Neuron (in vitro differentiated cells): Measurements from ENCODE around the gene RCOR3.
A peak's percentile ranks its signal among the peaks of the same experiment; 100 is the strongest.
"Not testable (repeated sequence)": the region's sequence is repeated elsewhere in the genome, so short reads cannot be mapped to it uniquely, and the experiment has no call there.

ENCODE experiments used
- H2AFZ ChIP-seq: one replicate; pipeline ENCODE4 v1.6.1; 2013; ENCODE audit warnings: low read depth, mild to moderate bottlenecking, inconsistent platforms, low read length, moderate library complexity
- H3K27me3 ChIP-seq: one replicate; pipeline ENCODE4 v1.6.1; 2013; ENCODE audit warnings: low read length; ENCODE audit not compliant: insufficient read depth
- H3K36me3 ChIP-seq: one replicate; pipeline ENCODE4 v1.6.1; 2013; ENCODE audit warnings: low read length; ENCODE audit not compliant: insufficient read depth
- H3K4me1 ChIP-seq: one replicate; pipeline ENCODE4 v1.6.1; 2013; ENCODE audit warnings: low read length; ENCODE audit not compliant: insufficient read depth
- H3K4me3 ChIP-seq: 2 replicates; pipeline ENCODE4 v1.5.1; 2013; ENCODE audit warnings: mild to moderate bottlenecking, low read length, moderate library complexity
- H3K9me3 ChIP-seq: one replicate; pipeline ENCODE4 v1.6.1; 2013; ENCODE audit warnings: low read length

Gene RCOR3

GRCh38 chr1:211321646-211322045 is 62.5 kb downstream of the RCOR3 start:
- H3K36me3 ChIP-seq, result not testable (repeated sequence)

GRCh38 chr1:211323156-211324063 is 64.2 kb downstream of the RCOR3 start:
- Histone ChIP-seq H3K4me3 (no peak overlapping the region), H3K4me1 (peaks cover 3% of the 10 kb centered on the region), H3K9me3 (no peaks in the 10 kb centered on the region), H3K36me3 (no peaks in the 10 kb centered on the region), H3K27me3 (peaks cover 11% of the 10 kb centered on the region), H2AFZ (no peak overlapping the region)

More at GRCh38 chr1:211321646-211322045, 62.5 kb downstream of the RCOR3 start:
- H3K4me3 ChIP-seq, H3K27me3 ChIP-seq, H2AFZ ChIP-seq, H3K9me3 ChIP-seq, H3K4me1 ChIP-seq: not testable (repeated sequence)

GRCh38 chr1:211324992-211325775 is 66.0 kb downstream of the RCOR3 start:
- Histone ChIP-seq H3K4me3 (no peak overlapping the region), H2AFZ (no peak overlapping the region), H3K9me3 (no peaks in the 10 kb centered on the region), H3K4me1 (peaks cover 3% of the 10 kb centered on the region), H3K36me3 (no peaks in the 10 kb centered on the region), H3K27me3 (peaks cover 11% of the 10 kb centered on the region)

DNA sequence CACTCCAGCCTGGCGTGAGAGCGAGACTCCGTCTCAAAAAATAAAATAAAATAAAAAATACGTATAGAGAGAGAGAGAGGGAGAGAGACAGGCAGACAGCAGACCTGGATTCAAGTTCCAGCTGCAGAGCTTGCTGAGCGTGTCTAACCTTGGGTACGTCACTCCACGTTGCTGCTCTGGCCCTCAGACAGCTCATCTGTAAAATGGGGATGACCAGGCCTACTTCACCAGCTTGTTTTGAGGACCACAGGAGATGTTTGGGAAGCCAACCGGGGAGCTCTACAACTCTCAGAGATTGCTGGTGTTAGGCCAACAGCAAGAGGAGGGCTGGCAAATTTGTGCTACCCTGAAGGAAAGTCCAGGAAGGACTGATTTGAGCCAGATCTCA is 67.0 kb downstream of the RCOR3 start:
- Histone ChIP-seq H3K36me3 (no peaks in the 10 kb centered on the region), H3K27me3 (peaks cover 11% of the 10 kb centered on the region), H3K9me3 (no peaks in the 10 kb centered on the region), H3K4me3 (peak overlapping the region; percentile 35), H2AFZ (peak overlapping the region; percentile 55), H3K4me1 (peaks cover 3% of the 10 kb centered on the region)

GRCh38 chr1:211326528-211327345 is 67.6 kb downstream of the RCOR3 start, which contains the start of gene TRAF5:
Gene TRAF5 (plus strand): TSS chr1:211326833. CDS start chr1:211353240, 26,407 bp downstream.
- Histone ChIP-seq H3K9me3 (no peaks in the 10 kb centered on the region), H3K4me1 (peaks cover 3% of the 10 kb centered on the region), H2AFZ (peak within 1 kb of the TSS; percentile 55), H3K27me3 (peaks cover 11% of the 10 kb centered on the region), H3K36me3 (no peaks in the 10 kb centered on the region), H3K4me3 (peak within 1 kb of the TSS; percentile 35)

- Histone ChIP-seq H3K9me3 (no peaks in the 10 kb centered on the region), H3K4me3 (peak overlapping the region; percentile 35), H3K27me3 (peaks cover 11% of the 10 kb centered on the region), H3K4me1 (peaks cover 3% of the 10 kb centered on the region), H2AFZ (no peak overlapping the region), H3K36me3 (no peaks in the 10 kb centered on the region)
These were observed 68.3 kb downstream of the RCOR3 start for GRCh38 chr1:211327346-211327921.

- Histone ChIP-seq H3K4me1 (peaks cover 3% of the 10 kb centered on the region), H3K9me3 (no peaks in the 10 kb centered on the region), H3K27me3 (peaks cover 11% of the 10 kb centered on the region), H3K36me3 (no peaks in the 10 kb centered on the region), H3K4me3 (no peak overlapping the region), H2AFZ (no peak overlapping the region)
These were observed 69.0 kb downstream of the RCOR3 start for GRCh38 chr1:211328084-211328694.

- Histone ChIP-seq H3K27me3 (peaks cover 11% of the 10 kb centered on the region), H3K36me3 (no peaks in the 10 kb centered on the region), H2AFZ (no peak overlapping the region), H3K4me3 (no peak overlapping the region), H3K9me3 (no peaks in the 10 kb centered on the region), H3K4me1 (peaks cover 3% of the 10 kb centered on the region)
These were observed 69.8 kb downstream of the RCOR3 start for GRCh38 chr1:211328866-211329475.

- Histone ChIP-seq H3K27me3 (peaks cover 11% of the 10 kb centered on the region), H2AFZ (no peak overlapping the region), H3K36me3 (no peaks in the 10 kb centered on the region), H3K4me3 (no peak overlapping the region), H3K9me3 (no peaks in the 10 kb centered on the region), H3K4me1 (peaks cover 3% of the 10 kb centered on the region)
These were observed 70.6 kb downstream of the RCOR3 start for GRCh38 chr1:211329764-211330201.

DNA sequence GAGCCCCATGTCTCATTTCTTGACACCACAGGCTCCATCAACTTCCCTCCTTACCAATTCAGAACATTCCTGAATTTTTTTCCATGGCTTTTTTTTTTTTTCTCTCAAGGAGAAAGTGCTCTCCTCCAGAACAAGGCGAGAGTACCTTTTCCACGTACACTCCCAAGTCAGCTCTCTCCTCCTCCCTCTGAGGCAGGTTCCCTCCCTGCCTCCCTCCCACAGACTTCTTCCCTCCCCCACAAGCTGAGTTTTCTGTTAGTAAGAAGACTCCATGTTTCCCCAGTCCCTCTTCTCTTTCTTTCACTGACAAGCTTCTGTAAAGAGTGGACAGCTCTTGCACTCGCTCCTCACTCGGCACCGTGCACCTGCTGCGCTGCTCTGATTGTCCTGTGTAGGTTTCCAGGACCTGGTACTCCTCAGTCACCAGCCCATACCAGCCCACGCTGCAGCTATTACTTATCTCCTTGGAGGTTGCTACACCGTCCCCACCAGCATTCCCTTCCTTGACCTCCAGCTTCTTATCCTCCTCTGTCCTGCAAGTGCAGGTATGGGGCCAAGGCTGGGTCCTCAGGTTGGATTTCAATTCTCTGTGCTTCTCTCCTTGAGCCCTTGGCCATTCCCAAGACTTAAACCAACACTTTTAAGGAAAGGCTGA is 71.2 kb downstream of the RCOR3 start:
- Histone ChIP-seq H3K4me1 (peaks cover 3% of the 10 kb centered on the region), H3K4me3 (no peak overlapping the region), H3K9me3 (no peaks in the 10 kb centered on the region), H2AFZ (no peak overlapping the region), H3K27me3 (peaks cover 11% of the 10 kb centered on the region), H3K36me3 (no peaks in the 10 kb centered on the region)

DNA sequence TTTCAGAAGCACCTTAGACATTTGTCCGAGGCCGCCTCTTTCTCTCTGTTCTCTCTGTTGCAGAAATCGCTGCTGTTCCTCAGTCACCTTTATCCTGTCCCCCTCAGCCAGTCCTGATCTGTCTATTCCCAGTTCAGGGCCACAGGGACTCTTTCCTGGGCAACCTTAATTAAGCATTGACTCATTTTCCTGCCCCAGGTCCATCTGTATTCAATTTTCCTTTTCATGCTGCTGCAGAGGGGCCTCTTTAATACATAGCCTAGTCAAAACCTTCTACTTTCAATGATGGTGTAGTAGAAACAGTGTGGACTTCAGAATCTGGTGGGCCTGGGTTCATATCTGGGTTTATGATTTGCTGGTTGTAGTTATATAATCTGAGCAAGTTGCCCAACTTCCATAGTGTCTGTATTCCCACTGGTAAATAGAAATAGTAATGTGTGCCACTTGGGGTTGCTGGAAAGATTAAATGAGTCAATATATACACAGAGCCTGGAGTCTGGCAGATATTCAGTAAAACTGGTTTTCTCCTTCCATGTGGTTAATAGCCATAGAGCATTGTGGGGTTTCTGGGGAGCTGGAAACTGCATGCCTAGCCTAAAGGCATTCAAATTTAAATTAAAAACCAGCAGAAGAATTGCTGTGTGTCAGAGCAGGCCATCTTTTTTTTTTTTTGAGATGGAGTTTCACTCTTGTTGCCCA is 72.0 kb downstream of the RCOR3 start:
- peaks cover 7% of the 10 kb centered on the region for H3K27me3 ChIP-seq
- H2AFZ ChIP-seq, result no peak overlapping the region
- H3K36me3 ChIP-seq, result no peaks in the 10 kb centered on the region
- no peaks in the 10 kb centered on the region for H3K9me3 ChIP-seq
- H3K4me3 ChIP-seq, result no peak overlapping the region
- peaks cover 3% of the 10 kb centered on the region for H3K4me1 ChIP-seq
